Left forelimb (tissue), 1 donor: Measurements from ENCODE around the gene SLC38A2.

Source experiments
- DNase-seq: peaks from one replicate; pipeline ENCODE4 v3.0.0-alpha.2; 2018; ENCODE audit warnings: low spot score

Gene SLC38A2

DNA sequence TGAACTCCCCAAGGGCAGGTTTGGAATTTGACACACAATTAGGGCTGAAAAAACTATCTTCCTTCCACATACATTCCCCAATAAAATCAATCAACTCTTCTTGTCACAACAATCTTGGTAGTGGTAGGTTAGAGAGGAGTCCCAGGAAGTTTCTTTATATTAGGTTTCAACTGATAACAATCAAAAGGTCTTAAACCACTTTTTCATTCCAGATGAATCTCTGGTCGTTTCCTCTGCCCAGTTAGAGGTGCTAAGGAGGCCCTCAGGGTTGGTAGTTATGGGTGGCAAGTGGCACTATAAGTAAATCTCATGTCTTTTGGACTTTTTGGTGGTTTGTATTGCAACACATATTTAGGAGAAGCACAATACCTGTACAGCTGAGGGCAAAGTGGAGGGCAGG lies 1.7 kb upstream of the SLC38A2 start:
- no peak for DNase-seq

DNA sequence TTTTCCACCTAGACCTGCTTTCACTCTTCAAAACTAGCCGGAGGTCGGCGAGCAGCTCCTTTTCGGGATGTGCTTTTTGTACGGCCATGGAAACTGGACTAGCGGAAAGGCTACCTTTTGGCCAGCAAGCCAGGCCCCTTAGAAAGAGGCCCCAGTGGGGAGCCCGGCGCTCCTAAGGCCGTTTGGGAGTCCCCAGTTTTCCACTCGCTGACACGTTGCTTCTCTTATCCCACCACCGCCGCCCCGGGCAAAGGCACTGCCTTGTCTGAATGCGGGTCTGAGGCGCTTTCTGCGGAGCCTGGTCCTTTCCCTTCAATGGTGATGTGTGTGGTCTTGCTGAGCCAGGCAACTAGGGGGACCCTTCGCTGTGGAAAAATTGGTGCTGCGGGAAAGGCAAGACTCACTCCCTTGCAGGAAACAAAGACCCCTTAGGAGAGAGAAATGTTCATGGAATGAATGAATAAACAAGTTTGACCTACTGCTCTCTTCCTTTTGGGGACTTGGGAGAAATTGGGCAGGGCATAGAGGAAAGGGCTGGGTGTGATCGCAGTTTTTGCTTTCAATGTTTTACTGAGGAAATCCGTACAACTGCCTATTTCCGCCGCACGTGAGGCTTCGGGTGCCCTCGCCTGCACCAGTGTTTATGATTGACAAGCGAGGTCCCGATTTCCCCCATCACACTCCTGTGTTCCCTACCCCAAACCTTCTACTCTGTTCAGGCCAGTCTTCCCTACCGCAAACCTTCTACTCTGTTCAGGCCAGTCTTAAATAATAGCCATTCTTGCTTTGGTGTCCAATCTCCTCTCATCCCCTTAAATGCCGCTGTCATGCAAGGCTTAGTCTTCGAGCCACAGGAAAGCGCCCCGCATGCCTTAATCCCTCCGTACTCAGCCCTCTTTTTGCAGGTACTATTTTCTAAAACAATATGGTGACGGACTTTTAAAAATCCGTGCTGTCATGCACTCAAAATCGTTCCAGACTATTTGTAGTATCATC lies 1.0 kb upstream of the SLC38A2 start:
- peak; percentile 73 for DNase-seq

DNA sequence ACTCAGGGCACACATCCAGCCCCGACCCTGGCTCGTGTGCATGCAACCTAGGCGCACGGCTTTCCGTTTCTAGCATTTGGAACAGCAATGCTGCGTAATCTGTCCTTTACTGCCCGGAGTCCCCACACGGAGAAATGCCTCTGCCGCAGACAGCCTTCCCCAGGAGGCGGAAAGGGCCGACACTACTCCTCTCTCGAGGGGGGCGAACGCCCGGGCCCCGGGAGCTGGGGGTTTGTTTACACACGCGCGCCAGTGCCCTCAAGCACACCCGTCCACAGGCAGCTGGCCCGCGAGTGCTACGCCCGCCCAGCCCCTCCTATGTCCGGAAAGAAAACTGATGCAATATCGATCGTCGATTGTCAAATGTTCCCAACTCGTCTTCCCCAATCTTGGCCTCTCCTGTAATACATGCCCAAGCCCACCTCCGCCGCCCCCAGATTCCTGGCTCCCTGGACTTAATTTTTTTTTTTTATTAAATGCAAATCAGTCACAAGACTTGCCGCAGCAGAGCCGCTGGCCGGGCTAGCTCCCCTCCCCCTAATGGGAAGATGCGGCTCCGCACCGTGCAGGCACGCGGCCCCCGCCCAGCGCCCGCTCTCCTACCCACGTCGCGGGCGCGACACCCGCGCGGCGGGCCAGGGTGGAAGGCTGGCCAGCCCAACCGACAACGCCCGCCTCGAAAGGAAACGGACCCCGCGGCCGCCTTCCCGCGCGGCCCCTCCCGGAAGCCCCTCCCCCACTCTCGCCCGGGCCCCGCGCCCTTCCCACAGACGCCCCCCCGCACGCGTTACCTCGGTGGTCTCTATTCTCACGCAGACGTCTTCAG lies 642 bp downstream of the SLC38A2 start:
- peak; percentile 83 for DNase-seq

DNA sequence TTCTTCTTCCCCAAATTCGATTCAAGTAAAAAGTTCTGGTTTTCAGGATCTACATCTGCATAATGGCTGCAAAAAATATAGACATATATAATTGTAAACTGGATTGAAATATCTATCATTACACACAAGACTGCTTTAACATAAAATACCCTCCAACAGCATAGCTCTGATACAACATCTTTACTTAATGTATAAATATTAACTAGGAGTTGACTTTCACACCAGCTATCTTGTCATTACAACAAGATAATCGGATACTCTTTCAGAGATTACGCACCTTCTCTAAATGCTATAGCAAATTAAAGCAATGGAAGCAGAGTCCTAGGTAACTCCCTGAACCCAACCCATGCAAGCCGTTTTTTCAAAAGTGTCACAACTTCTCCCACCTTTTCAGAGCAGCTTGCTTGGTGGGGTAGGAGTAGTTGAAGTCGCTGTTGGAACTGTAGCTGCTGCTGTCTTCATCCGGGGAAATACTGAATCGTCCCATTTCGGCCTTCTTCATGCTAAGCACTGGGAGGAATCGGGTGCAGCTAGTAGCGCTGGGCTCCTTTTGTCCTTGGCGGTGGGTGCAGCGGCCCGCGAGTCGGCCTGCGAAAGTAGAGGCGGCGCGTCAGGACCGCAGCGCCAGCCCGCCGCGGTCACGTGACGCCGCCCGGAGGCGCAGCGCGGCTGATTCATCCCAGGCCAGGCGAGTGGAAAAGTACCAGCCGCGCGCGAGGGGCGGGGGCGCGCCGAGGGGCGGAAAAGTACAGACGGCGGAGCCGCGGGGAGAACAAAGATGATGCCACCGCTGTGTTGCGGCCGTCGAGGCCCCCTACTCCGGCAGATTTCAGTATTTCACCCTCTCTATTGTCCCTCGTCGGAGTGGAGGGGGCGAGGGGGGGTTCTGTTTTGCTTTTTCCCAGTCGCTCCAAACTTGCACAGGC lies 1.5 kb downstream of the SLC38A2 start:
- DNase-seq: peak; percentile 95

DNA sequence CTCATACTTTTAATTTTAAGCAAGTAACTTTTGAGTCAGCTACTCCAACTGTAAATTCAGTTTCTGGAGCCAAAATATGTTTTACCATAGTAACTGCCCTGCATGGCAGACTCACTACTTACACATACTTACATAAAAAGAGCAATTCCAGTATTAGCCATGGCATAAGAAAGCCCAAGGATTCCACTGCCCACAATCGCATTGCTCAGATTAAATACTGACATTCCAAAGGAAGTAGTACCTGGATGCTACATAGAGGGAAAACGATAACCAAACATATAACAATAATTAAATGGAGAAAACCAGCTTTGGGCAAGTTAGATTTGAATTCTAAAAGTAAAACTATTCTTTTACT lies 2.2 kb downstream of the SLC38A2 start:
- no peak for DNase-seq

DNA sequence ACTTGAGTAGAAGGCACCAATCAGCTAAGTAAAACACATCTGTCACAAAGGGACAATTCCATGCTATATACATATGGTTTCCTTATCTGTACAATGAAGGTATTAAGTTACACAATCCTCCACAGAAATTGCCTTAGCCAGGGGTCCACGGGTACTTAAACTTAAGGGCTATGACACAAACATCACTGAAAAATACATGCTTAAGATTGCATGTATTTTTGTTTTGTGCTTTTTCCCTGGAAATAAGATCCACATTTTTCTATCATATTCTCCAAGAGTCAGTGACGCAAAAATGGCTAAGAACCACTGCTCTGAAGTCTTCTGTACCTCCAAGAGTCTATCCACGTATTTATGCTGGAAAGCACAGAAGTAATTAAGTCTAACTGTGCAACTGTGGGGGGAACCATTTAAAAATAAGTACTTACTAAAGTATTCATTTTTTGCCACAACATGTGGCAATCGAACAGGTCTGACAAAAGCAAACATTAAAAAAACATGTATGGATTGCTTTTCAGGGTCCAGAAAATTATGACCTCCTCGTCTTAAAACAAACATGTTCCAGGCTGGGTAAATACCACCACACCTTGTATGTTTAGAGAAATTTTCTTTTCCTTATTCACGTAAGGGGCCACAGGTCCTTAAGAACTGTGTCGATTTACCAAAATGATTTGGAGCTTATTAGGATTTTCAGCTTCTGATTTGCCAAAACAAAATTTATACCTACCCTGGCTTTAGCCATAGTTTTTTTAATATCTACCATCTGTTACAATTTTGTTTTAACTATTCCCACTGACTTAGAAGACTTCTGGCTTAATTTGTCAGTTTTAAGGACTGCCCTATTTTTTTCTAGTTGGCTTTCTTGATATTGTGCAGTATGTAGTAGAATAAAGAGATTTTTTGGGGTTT lies 2.8 kb downstream of the SLC38A2 start:
- DNase-seq: no peak

DNA sequence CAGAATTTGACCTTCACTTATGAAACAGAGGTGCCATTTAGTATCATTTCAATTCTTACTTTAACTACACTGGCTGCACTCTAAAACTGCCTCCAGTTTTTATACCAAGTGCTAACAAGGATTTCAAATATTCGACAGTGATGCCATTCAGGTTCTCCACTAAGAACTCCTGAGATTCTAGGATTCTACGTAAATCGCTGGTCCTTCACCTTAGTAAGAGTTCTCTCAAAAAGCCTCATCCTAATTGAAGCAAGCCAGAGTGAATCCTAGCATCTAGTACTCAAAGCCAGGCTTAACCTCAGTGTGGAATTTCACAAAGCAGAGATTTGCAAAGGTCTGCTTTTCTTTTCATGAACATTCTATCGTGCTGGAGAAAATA lies 3.5 kb downstream of the SLC38A2 start:
- no peak for DNase-seq

DNA sequence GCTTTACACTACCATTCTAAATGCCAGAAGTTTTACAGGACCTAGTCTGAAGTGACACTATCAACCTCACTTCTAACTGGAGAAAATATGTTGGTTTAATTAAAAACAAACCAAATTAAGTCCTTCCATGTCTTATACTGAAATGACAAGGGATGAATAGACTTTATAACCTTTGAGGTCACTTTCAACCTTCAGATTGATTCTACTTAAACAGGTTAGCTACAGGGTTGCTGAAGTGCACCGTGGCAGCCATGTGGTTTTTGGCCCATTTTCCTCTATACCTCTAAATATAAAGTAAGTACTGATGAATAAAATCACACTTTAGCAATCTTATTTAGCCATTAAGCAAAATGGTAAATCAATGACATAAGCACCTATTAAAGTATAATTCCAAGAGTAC lies 3.9 kb downstream of the SLC38A2 start:
- DNase-seq: no peak

DNA sequence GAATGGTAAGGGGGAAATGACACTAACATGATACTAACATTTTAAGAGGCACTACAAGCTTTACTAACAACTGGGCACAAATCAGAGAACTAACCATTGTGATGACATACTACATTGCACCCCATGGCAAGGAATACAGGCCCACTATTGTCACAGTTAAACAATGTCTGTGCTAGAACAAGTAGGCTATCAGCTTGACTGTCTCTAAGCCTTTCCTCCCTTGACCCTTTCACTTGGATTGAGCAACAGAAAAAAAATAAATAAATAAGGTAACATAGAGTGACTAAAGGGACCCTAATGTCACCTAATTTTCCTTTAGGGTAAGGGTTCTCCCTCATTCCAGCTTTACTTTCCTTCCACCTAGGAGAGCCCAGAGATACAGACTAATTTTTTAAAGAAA lies 4.4 kb downstream of the SLC38A2 start:
- DNase-seq: no peak

DNA sequence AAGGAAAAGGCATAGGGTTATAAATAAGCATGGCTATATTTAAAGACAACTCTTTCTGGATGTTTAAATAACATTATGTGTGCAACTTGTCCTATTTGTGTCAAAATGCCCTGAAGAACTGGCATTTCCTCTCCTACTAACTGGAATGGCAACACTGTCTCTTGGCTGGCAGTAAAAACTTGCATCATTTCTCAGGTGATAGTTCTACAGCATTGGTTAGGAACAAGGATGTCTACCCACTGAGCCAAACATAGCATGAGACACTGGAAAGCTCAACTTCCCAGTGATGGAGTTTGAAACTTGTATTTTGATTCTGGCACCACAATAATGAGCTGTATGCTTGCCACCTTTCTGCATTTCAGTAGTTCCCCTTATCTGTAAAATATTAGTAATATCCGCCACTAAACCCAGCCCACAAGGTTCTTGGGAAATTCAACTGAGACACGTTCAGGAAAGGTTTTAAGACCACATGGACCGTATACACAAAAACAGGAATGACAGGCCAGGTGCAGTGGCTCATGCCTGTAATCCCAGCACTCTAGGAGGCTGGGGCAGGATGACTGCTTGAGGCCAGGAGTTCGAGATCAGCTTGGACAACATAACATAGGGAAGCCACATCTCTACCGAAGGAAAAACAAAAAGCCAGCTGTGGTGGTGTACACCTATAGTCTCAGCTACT lies 5.1 kb downstream of the SLC38A2 start:
- no peak for DNase-seq

DNA sequence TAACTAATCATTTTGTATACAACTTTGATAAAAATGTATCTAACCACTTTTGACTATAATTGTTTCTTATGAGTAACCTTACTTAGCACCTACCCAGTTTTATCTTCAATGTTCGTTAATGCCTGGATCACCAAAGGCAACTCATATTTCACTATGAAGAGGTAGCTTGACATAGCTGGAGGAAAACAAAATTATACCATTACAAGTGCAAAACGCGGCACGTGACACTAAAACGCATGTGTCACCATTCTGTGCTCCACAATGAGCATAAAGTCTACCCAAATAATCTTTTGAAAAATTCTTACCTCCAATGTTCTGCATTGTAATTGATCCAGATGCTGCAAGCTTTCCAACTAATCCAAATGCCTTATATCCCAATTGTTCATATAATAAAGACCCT lies 5.8 kb downstream of the SLC38A2 start:
- DNase-seq: no peak

DNA sequence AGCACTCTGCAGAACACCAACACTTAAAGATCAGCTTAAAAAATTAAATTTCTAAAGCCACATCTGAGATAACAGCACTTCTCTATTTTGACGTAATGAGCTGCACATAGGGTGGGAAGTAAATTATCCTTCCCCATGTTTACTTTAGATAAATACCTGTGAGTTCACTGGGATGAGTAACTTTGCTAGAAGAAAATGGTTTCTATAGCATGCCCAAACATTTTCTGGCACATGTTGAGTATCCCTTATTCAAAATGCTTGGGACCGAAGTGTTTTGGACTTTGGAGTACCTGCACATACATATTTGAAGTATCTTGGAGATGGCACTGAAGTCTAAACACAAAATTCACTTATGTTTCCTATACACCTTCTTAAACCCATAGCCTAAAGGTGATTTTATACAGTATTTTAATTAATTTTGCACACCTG lies 6.6 kb downstream of the SLC38A2 start:
- no peak for DNase-seq

DNA sequence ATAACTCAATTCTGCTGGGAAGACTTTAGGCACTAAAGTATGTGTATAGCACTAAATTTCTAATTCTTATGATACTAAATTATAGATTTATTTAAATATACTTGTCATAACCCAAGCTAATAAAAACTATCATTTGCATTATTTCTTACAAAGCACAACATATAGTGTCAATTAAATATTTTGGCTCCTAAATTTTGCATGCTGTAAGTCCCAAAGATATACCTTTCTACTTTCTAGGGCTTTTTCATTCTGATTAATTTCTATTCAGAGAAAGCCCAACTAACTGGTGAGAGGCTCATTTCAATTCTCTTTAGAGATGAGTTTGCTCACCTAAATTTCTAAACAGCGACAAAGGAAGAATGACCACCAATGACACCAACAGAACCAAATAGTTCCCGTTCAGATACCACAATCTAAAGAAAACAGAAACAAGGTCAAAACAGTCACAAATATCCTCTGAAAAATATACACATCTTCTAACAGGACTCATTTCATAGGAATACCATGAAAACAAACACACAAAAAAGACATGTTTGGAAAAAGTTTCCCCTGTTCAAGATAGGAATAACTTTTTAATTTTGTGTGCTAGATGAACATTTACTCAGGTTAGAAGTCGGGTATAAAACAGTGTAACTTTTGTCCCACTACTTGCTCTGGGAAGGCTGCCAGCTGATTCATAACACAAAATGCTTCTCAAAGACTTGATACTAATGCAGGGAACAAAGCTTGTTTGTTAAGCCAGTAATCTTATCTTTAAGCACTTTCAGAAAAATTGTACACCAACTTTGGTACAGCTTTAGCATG lies 7.6 kb downstream of the SLC38A2 start:
- no peak for DNase-seq

DNA sequence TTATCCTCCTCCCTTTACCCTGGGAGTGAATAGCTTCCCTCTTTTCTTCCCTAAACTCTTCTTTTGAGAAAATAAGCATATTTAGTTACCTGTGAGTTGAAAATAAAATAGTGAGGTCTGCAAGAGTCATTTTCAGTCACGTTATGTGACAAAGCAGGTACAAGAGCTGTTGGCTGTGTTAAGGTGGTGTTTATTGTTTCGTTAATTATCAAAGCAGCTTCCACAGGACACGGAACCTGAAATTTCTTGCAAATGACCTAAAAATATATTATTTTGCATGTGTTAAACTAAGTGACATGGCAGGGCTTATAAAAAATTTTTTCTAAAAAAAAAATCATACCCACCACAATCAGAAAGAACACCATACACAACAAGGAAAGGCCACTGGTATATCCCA lies 8.3 kb downstream of the SLC38A2 start:
- DNase-seq: no peak

DNA sequence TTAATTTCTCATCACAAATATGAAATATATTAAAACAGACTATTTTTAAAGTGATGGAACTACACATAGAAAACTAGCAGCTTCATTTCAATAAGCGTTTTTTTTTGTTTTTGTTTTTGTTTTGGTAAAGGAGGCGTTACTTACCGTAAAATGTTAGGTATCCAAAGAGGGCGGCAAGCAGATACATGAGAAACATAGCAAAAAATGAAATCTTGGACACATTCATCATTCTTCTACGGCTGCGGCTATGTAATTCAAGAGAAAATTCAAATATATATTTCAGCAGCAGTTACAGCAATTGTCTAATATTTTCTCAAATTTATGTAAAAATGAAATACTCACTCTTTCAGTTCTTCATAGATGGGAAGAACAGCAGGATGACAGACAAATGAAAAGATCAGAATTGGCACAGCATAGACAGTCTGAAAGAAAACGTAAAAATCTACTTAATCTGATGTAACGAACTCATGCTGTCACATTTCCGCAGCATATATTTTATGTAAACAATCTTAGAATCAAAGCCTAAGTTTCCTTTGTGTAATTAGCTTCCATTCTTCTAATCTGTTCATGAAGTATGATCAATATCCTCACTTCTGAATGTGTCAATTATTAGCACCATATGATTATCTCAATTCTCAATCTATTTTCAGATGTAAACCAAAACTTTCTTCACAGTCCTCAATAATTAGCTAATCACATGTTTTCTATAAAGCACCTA lies 8.8 kb downstream of the SLC38A2 start:
- DNase-seq: no peak

DNA sequence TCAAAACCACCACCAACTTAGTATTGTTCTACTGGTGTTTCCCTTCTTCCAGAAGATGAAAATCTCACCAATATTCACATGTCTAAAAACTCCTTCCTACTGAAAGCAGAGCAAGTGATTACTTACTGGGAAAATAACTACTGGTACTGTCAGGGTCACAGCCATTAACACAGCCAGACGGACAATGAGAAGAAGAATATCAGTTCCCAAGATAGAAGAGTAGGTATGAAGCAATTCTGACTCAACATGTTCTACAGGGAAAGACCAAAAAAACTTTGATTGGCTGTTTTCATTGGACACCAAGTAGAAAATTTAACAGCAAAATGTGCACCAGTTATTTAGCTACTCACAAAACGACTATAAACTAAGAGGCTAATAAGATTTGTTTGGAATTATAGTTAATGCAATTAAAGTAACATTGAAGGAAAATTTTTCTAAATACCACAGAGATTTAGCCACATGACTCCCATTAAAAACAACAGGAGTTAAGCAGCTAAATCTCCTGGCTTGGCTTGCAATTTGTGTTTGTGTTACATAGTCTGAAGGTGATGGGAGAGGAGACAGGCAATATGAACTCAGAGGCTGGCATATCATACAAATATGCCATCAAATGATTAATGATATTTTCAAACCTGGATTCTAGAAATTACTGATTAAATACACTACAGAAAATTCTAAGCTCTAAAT lies 9.5 kb downstream of the SLC38A2 start:
- no peak for DNase-seq

DNA sequence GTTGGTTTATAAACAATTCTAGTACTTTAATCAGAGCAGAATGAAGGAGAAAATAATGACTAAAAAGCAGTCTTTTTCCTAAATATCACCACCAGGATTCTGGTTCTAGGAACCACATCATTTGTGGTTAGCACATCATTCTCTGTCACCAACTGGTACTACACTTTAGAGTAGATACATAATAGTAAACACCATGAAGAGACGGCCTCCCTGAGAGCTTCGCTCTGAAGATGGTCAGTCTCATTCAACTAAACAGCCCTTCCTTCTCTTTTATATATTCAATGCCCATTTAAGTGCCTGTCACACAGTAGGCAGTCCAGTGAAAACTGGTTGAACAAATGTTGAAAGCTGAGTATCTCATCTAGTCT lies 10.9 kb downstream of the SLC38A2 start:
- DNase-seq: no peak

DNA sequence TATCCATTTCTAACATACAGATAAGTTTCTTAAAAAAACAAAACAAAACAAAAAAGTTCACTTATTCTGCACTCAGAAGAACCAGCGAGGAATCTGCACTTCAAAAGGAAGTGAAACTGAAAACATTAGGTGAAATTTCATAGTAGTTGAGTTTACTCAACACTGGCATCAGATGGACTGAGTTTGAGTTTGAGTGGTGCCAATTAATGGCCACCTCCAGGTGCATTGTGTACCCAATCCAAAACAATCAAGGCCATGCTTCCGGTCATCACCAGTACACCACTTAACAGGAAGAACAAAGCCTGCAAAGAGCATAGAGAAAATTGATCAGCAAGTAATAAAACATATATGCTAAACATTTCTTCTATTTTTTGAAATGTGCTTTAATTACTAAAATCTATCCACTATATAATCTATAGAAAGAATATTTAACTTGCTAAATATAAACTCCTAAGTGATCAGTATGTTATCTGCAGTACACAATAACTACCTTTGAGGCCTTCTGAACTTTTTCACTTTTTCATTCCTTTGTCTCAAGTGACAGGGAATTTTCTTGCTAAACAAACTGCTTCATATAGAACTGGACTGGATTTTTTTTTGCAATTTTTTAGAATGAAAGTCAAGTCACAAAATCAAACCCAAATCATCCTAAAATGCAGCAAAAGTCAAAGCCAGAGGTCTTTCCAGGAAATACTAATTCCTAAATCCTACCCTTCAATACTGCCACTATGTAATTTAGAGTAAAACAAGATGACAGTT lies 11.5 kb downstream of the SLC38A2 start:
- DNase-seq: no peak
